HUDEP-2 (cell line): ENCODE measurements around the gene ZBTB2.
"Not testable (repeated sequence)": the region's sequence is repeated elsewhere in the genome, so short reads cannot be mapped to it uniquely, and the experiment has no call there.

Source experiments
- DNase-seq, 76 experiments: peaks; one replicate each; lab custom pipeline; 2025; ENCODE audit not compliant: unreplicated experiment in 76 of 76; lab: John Stamatoyannopoulos, UW

The ZBTB2 gene

DNA sequence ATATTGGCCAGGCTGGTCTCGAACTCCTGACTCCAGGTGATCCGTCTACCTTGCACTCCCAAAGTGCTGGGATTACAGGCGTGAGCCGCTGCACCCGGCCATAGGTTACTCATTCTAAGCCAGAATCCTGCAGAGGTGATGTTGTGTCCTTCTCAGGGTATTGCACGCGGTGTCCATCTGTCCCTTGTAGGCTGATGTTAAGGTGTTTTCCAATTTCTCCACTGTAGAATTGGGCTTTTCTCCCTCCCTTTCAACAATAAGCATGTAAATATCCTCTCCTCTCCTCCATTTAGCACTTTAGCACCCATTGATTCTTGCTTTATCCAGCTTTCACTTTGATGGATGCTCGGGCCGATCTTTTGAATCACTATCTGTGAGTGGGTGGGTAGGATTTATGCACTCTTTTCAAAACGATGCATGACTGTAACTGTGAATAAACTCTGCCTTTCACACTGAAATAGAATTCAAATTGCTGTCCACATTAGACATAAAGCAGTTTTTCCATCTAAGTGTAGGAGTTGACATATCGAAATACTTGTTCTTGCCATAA lies 52.6 kb downstream of the ZBTB2 start:
- DNase-seq = no peak

DNA sequence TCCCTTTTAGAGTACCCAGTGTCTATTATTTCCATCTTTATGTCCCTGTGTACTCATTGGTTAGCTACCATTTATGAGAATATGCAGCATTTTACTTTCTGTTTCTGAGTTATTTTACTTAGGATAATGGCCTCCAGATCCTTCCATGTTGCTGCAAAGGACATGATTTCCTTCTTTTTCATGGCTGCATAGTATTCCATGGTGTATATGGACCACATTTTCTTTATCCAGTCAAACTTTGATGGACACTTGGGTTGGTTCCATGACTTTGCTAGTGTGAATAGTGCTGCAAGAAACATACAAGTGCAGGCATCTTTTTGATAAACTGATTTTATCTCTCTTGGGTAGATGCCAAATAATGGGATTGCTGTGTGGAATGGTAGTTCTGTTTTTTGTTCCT lies 55.4 kb downstream of the ZBTB2 start:
- DNase-seq = no peak

DNA sequence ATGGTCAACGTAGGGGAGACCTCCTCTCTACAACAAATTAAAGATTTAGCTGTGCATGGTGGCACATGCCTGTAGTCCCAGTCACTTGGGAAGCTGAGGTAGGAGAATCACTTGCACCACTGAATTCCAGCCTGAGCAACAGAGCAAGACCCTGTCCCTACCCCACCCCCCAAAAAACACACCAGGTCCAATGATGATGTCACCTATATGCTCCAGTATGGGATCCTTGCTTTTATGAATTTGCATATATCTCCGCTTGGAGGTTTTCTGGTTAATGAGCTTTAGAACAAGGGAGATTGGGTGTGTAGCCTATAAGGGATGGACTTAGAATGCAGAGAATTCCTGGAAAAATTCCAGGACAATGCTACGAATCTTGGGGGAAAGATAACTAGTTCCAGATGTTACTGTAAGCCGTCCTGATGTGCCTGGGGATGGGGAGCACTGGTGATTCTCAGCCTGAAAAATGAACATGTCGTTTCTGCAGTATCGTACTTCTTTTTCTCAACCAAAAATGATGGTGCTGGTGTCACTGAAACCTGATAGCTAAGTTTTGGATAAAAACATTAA lies 61.1 kb downstream of the ZBTB2 start:
- DNase-seq = no peak

DNA sequence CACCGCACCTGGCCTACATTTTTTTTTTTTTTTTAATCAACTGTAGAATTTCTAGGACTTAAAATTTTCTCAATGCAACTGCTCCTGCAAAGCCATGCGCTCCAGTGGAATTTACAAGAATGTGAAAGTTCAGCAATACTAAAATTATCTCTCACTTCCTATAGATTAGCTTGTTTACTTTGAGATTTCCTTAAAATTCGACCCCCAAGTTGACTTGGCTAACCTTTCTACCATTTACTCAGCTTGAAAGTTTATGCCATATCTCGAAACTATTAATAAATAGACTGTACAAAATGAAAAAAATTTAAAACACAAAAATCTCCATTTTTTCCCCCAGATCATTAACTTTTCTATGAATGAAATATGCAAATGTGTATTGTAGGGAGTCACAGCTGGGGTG lies 64.3 kb downstream of the ZBTB2 start:
- no peak for DNase-seq

DNA sequence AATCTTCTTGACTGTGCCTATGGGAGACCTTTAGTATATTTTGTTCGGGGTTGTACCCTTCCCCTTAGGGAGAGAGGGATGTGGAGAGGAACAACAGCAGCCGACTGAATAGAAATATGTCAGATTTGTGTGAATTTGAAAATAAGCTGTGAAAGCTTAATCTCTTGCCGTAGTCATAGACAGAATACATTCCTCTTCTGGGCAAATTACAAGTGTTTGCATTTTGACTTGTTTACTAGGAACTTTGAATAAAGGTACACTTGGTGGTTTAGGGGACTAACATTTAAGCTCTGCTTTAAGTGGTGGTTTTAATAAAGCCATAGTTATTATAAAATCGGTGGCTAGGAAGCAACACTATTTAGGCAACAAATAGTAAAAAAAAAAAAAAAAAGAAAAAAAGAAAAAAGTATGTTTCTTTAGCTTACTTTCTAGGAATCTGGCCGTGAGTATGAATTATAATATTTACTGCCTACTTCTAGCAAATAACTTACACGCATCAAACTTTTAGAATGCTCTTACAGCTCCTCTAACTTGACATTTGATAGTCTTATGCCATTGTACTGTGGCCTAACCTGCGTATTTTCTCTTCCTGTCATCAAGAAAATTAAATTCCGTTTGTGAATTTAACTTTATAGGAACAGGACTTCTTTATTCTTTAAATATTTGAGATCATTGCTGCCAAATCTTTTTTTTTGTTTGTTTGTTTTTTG lies 65.1 kb downstream of the ZBTB2 start:
- DNase-seq = no peak

DNA sequence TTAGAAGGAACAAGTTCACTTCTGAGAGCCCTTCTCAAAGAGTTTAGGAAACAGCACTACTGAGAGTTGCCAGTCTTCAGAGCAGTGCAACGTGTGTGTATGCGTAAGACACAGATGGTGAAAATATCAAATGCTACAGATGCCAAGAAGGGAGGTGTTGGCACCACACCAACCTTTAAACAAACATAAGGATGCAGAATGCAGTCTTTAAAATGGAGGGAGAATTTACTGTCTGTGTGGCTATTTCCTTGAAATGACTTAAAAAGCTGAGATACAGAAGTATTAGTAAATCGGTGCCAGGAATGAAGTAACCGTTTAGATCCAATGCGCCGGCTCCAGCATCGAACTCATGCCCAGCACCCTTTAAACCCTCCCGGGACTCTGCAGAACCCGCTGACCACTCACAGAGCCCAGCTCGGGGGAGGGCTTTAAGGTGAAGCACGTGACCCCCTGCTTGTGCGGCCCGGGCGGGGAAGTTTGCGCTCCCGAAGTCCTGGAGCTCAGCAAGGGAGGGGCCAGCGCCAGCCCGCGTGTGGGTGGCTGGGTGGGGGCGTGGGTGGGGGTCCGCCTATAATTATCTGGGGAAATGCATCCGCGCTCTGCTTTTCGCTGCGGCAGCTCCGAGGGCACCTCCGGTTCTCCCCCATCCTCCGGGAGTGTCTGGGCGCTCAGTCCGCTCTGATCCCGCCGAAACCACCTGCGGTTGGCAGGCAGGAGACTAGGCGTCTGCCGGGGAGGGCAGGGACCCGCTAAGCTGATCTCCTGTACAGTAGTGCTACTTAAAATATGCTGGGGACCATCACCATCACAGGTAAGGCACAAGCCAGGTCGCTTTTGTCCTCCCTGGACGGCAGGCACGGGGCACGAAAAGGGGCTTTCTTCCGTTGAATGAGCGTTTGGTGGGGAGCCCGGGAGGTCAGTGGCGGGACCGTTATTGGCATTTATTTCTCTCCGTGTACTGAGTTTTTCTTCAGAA lies 66.0 kb downstream of the ZBTB2 start:
- DNase-seq = peak in 6 of 76 experiments; percentile 12 to 39 (median 21)

DNA sequence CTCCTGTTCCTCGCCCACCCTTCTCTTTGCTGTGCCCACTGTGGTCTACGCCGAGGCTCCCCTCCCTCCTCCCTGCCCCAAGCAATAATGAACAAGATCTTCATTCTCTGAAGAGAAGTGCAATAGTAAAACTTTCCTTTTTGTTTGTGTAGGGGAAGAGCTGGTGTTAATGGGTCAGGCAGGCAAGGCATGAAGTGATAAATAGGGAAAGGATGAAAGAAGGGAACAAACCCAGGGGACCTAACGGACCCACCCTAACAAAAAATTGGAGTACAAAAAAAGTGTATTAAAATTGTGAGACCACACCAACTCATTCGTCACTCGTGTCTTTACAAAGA lies 66.9 kb downstream of the ZBTB2 start:
- DNase-seq = no peak

DNA sequence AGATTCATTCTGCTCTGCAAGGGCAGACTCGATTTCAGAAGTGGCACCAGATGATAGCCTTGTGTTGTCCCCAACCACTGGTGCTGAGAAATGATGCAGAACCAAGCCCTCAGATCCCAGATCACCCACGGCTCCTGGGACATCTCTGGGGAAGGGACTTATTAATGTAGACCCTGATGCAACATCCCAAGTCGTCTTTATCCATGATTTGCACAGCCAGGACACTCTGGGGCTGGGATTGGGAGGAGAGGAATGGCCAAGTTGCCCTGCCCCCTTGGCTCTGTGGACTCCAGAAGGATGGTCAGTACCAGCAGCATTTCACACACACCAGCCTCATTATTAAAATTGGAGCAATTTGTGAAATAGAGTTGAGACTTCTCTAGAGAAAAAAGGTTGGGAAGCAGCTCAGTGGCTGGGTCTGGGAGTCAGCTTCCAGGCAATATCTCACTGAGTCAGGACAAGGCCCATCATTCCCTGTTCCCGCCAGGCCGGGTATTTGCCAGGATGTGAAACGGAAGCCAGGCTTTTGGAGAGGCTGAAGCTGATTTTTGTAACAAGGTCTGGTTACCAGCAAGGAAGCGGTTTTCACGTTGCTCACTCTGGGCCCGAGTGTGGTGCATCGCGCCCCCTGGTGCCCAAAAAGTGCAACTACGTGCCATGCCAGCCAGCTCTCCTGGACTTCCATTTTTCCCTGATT lies 67.4 kb downstream of the ZBTB2 start:
- peak in 60 of 76 experiments; percentile 12 to 82 (median 50) for DNase-seq

DNA sequence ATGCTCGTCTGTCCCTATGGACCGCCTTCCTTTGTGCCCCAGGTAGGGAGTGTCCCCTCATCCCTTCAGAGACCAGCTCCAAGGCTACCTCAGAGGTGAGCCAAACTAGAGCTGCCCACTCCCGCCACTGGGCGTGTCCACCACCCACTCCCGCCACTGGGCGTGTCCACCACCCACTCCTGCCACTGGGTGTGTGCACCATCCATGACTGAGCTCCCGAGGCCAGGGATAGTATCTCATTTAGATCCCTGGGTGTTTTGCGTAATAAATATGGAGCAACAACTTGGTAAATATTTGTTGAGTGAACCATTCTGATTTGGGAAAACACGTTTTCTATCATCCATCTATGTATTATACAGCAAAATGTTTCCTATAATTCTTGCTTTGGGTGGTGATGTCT lies 68.8 kb downstream of the ZBTB2 start:
- no peak for DNase-seq

DNA sequence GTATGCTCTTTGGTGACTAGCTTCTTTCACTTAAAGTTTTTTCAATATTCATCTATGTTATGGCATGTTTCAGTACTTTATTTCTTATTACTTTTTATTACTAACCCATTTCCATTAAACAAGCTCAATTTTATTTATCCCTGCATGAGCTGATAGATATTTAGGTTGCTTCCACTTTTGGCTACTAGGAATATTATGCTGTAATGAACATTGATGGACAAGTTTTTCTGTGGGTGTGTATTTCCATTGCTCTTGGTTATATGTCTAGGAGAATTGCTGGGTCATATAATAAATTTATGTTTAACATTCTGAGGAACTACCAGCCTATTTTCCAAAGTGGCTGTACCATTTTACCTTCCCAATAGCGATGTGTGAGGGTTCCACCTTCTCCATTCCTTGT lies 69.9 kb downstream of the ZBTB2 start:
- DNase-seq = no peak

DNA sequence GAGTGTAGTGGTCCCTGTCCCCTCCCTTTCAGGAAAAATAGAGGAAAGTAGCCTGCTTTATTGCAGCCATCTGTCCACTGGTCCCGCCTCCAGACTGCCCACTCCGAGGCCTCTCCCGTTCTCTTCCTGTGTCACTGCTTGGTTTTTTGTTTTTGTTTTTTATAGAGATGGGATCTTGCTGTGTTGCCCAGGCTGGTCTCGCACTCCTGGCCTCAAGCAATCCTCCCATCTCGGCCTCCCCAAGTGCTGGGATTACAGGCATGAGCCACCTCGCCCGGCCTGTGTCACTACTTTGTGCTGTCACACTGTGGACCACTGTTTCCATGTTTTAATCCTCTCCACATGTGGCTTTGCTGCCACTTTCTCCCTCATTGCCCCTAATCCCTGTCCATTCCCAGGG lies 71.2 kb downstream of the ZBTB2 start:
- DNase-seq = no peak

DNA sequence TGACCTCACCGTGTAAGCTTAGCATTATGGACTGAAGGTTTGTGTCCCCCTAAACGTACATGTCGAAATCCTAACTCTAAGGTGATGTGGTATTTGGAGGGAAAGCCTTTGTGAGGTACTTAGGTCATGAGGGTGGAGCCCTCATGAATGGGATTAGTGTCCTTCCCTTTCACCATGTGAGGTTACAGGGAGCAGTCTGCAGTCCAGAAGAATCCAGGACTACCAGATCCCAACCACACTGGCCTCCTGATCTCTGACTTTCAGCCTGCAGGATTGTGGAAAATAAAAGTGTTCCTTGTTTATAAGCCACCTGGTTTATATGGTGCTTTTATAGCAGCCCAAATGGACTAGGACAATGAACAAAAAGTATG lies 73.4 kb downstream of the ZBTB2 start:
- DNase-seq = no peak

DNA sequence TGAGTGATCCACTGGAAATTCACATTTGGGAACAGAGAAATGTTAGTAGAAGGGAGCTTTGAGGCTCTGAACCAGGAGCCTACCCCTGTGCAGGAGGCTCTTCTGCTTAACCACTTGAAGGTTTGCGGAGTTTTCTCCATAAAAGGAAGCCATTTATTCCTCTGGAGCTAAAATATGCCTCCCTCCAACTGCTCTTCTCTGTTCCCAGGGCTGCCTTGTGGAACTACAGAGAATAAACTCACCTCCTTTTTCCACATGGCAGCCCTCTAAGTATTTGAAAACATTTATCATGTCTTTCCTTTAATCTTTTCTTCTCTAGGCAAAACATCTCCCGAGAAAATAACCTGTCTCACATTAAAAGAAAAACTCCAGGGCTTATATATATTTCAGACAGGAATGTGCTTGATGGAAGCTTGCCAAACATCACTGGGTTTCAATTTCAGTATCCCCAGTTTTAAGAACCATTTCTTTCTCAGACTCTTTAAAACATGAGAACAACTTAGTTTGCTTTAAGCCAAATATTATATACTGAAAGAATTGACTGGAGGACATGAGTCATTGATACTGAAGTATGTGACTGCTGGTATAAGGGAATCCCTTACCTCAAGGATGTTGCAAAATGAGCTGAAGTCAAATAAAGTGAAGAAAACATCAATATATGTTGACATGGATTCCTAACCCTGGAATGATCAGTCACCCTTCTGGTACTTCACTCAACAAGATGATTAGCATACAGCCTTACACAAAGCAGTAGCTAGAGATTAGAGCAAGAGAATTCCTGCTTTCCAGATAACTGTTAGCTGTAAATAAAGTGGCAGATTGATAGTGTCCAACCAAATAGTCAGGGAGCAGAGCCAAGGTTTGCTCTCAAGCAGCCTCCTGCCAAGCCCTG lies 74.0 kb downstream of the ZBTB2 start:
- DNase-seq = no peak

DNA sequence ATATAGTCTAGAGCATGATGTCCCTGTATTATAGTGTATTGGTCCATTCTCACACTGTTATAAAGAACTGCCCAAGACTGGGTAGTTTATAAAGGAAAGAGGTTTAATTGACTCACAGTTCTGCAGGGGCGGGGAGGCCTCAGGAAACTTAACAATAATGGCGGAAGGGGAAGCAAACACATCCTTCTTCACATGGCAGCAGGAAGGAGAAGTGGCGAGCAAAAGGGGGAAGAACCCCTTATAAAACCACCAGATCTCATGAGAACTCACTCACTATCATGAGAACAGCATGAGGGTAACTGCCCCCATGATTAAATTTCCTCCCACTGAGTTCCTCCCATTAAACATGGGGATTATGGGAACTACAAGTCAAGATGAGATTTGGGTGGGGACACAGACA lies 75.7 kb downstream of the ZBTB2 start:
- DNase-seq = not testable (repeated sequence)
